IMR-90 (cell line): ENCODE data around the gene ATG9B. TPM values are rescaled to one million over a fixed set of nuclear protein-coding genes. Genes with fewer than 3 reads are reported as not detected.

ENCODE experiments used
- ATAC-seq: fragments of 200-7000 bp; cut with Tn5 transposase; 2 replicates; pipeline ENCODE4 v1.9.1; 2020; ENCODE audit warnings: low read depth, mild to moderate bottlenecking, moderate library complexity
- BruUV-seq: library from RNA; stranded (reverse); fragments of 400-500 nt; replicated peaks from 2 replicates; lab custom pipeline; 2021; lab: Mats Ljungman, UMichigan
- CTCF ChIA-PET: fragments of 300-600 bp; formaldehyde crosslinking; extraction: SDS; loops from one replicate; lab custom pipeline; 2021; ENCODE audit warnings: antibody characterized with exemption; lab: Yijun Ruan, JAX
- POLR2A ChIA-PET: fragments of 300-600 bp; sonication (Branson Sonifier 250); formaldehyde crosslinking; loops from one replicate; lab custom pipeline; 2022; ENCODE audit warnings: antibody characterized with exemption; ENCODE audit not compliant: unreplicated experiment; lab: Charles Lee
- DNase-seq: peaks from one replicate; pipeline ENCODE4 v3.0.0; 2013
- H2AFZ ChIP-seq: replicated peaks from 2 replicates; pipeline ENCODE3; 2013; ENCODE audit warnings: low read length, mild to moderate bottlenecking; ENCODE audit not compliant: poor library complexity
- H2AK5ac ChIP-seq: 2 replicates; pipeline ENCODE4 v1.6.1; 2013; ENCODE audit warnings: low read depth, low read length, inconsistent platforms
- H2AK9ac ChIP-seq: replicated peaks from 2 replicates; pipeline ENCODE3; 2013; ENCODE audit warnings: mild to moderate bottlenecking, low read depth, low read length, moderate library complexity; ENCODE audit not compliant: poor library complexity
- H2BK120ac ChIP-seq: 2 replicates; pipeline ENCODE4 v1.6.1; 2013; ENCODE audit warnings: low read depth, low read length, inconsistent platforms
- H2BK15ac ChIP-seq: 3 replicates; pipeline ENCODE4 v1.6.1; 2013; ENCODE audit warnings: low read depth, low read length, inconsistent platforms
- H2BK20ac ChIP-seq: 2 replicates; pipeline ENCODE4 v1.6.1; 2013; ENCODE audit warnings: low read depth, mild to moderate bottlenecking, inconsistent platforms, low read length, moderate library complexity
- H2BK5ac ChIP-seq: 2 replicates; pipeline ENCODE4 v1.6.1; 2013; ENCODE audit warnings: mild to moderate bottlenecking, low read depth, low read length, inconsistent platforms; ENCODE audit not compliant: poor library complexity, severe bottlenecking
- H3K14ac ChIP-seq: replicated peaks from 2 replicates; pipeline ENCODE4 v1.6.1; 2013; ENCODE audit warnings: low read depth, low read length, inconsistent platforms
- H3K18ac ChIP-seq: 2 replicates; pipeline ENCODE4 v1.6.1; 2013; ENCODE audit warnings: low read depth, low read length, control low read depth
- H3K23ac ChIP-seq: 2 replicates; pipeline ENCODE4 v1.6.1; 2013; ENCODE audit warnings: low read depth, low read length, inconsistent platforms
- H3K27ac ChIP-seq: 2 replicates; pipeline ENCODE4 v1.5.1; 2013; ENCODE audit warnings: mild to moderate bottlenecking, control low read depth, low read length; ENCODE audit not compliant: insufficient read depth
- H3K27me3 ChIP-seq: 2 replicates; pipeline ENCODE4 v1.6.1; 2013; ENCODE audit warnings: low read length; ENCODE audit not compliant: control insufficient read depth, insufficient read depth
- H3K36me3 ChIP-seq: 2 replicates; pipeline ENCODE4 v1.6.1; 2013; ENCODE audit warnings: low read length, mixed read lengths; ENCODE audit not compliant: control insufficient read depth, insufficient read depth
- H3K4ac ChIP-seq: 2 replicates; pipeline ENCODE4 v1.6.1; 2013; ENCODE audit warnings: low read depth, low read length, inconsistent platforms
- H3K4me1 ChIP-seq: 2 replicates; pipeline ENCODE4 v1.6.1; 2013; ENCODE audit warnings: low read length, mixed read lengths; ENCODE audit not compliant: control insufficient read depth, insufficient read depth
- H3K4me2 ChIP-seq: 2 replicates; pipeline ENCODE4 v1.6.1; 2013; ENCODE audit warnings: low read depth, mild to moderate bottlenecking, control low read depth, low read length, moderate library complexity
- H3K4me3 ChIP-seq: 2 replicates; pipeline ENCODE4 v1.5.1; 2013; ENCODE audit warnings: low read depth, mild to moderate bottlenecking, control low read depth, low read length, moderate library complexity; ENCODE audit not compliant: insufficient read depth
- H3K56ac ChIP-seq: 2 replicates; pipeline ENCODE4 v1.6.1; 2013; ENCODE audit warnings: low read length, inconsistent platforms; ENCODE audit not compliant: insufficient read depth; ENCODE audit errors: extremely low read depth
- H3K79me1 ChIP-seq, 2 experiments: 2 replicates each; pipeline ENCODE4 v1.6.1; 2013; ENCODE audit warnings: low read length in 2 of 2, inconsistent platforms in 1 of 2, low read depth in 1 of 2
- H3K9ac ChIP-seq: 2 replicates; pipeline ENCODE4 v1.6.1; 2013; ENCODE audit warnings: low read depth, low read length, control low read depth
- H3K9me1 ChIP-seq: 2 replicates; pipeline ENCODE4 v1.6.1; 2013; ENCODE audit warnings: low read length, inconsistent platforms; ENCODE audit not compliant: insufficient read depth
- H3K9me3 ChIP-seq: 2 replicates; pipeline ENCODE4 v1.6.1; 2013; ENCODE audit warnings: low read length; ENCODE audit not compliant: control insufficient read depth, insufficient read depth
- H4K20me1 ChIP-seq: 2 replicates; pipeline ENCODE4 v1.6.1; 2013; ENCODE audit warnings: low read length, inconsistent platforms; ENCODE audit not compliant: insufficient read depth
- H4K5ac ChIP-seq: 2 replicates; pipeline ENCODE4 v1.6.1; 2013; ENCODE audit warnings: mild to moderate bottlenecking, low read depth, low read length, control low read depth
- H4K8ac ChIP-seq, 2 experiments: 2 replicates each; pipeline ENCODE4 v1.6.1; 2013; ENCODE audit warnings: low read depth in 2 of 2, low read length in 2 of 2, control low read depth in 1 of 2, inconsistent platforms in 1 of 2
- H4K91ac ChIP-seq: 2 replicates; pipeline ENCODE4 v1.6.1; 2013; ENCODE audit warnings: low read depth, low read length, inconsistent platforms; ENCODE audit not compliant: insufficient read depth
- BHLHE40 ChIP-seq: fragments of 150-350 bp; IDR thresholded peaks from 2 replicates; pipeline ENCODE4 v1.6.1; 2016; ENCODE audit warnings: mild to moderate bottlenecking, low read depth, low read length
- CEBPB ChIP-seq: IDR thresholded peaks from 2 replicates; pipeline ENCODE4 v1.6.1; 2012; ENCODE audit warnings: low read depth, low read length, improper control_type of control experiment
- CHD1 ChIP-seq: IDR thresholded peaks from 2 replicates; pipeline ENCODE4 v1.6.1; 2012; ENCODE audit warnings: low read depth, low read length, improper control_type of control experiment
- ELK1 ChIP-seq: fragments of 150-350 bp; IDR thresholded peaks from 2 replicates; pipeline ENCODE4 v1.6.1; 2016; ENCODE audit warnings: low read depth, mild to moderate bottlenecking, low read length, moderate library complexity, borderline replicate concordance
- FOS ChIP-seq: fragments of 150-350 bp; IDR thresholded peaks from 2 replicates; pipeline ENCODE4 v1.6.1; 2016; ENCODE audit warnings: low read depth, low read length
- MAFK ChIP-seq: IDR thresholded peaks from 2 replicates; pipeline ENCODE4 v1.6.1; 2012; ENCODE audit warnings: low read depth, low read length, improper control_type of control experiment
- MAZ ChIP-seq: IDR thresholded peaks from 2 replicates; pipeline ENCODE4 v1.6.1; 2012; ENCODE audit warnings: low read depth, mild to moderate bottlenecking, low read length, improper control_type of control experiment, moderate library complexity, borderline replicate concordance
- MXI1 ChIP-seq: IDR thresholded peaks from 2 replicates; pipeline ENCODE4 v1.6.1; 2012; ENCODE audit warnings: low read depth, mild to moderate bottlenecking, low read length, moderate library complexity, borderline replicate concordance
- NFE2L2 ChIP-seq: fragments of 150-350 bp; IDR thresholded peaks from 2 replicates; pipeline ENCODE4 v1.6.1; 2016; ENCODE audit warnings: low read depth, mild to moderate bottlenecking, low read length
- POLR2A ChIP-seq: IDR thresholded peaks from 2 replicates; pipeline ENCODE4 v1.6.1; 2012; ENCODE audit warnings: mild to moderate bottlenecking, low read depth, low read length
- RAD21 ChIP-seq: IDR thresholded peaks from 2 replicates; pipeline ENCODE4 v1.6.1; 2012; ENCODE audit warnings: low read length, improper control_type of control experiment
- RCOR1 ChIP-seq: IDR thresholded peaks from 2 replicates; pipeline ENCODE4 v1.6.1; 2012; ENCODE audit warnings: mild to moderate bottlenecking, low read length, improper control_type of control experiment; ENCODE audit not compliant: insufficient replicate concordance
- RFX5 ChIP-seq: IDR thresholded peaks from 2 replicates; pipeline ENCODE4 v1.8.0; 2012; ENCODE audit warnings: low read depth, mild to moderate bottlenecking, low read length, moderate library complexity
- SMC3 ChIP-seq: fragments of 150-350 bp; IDR thresholded peaks from 2 replicates; pipeline ENCODE4 v1.6.1; 2016; ENCODE audit warnings: low read depth, mild to moderate bottlenecking, antibody characterized with exemption, low read length, moderate library complexity
- USF2 ChIP-seq: fragments of 150-350 bp; IDR thresholded peaks from 2 replicates; pipeline ENCODE4 v1.6.1; 2017; ENCODE audit warnings: mild to moderate bottlenecking, antibody characterized with exemption, low read length, low read depth
- WGBS, 2 experiments: methylation state at CpG; one replicate each; pipeline versions ENCODE4 v1.1.5 to v1.1.7; 2013; ENCODE audit warnings: missing lambda C conversion rate in 2 of 2; ENCODE audit not compliant: insufficient read length in 1 of 2; ENCODE audit errors: extremely low coverage in 2 of 2; 5-methylcytosine and 5-hydroxymethylcytosine counted together
- dilution Hi-C: fragments of 300-500 bp; cut with HindIII; formaldehyde crosslinking; loops from one replicate; pipeline ENCODE4 v1.14.3; 2018; ENCODE audit warnings: low sequenced_read_pairs; ENCODE audit not compliant: unreplicated experiment
- in situ Hi-C: fragments of 300-500 bp; cut with MboI; formaldehyde crosslinking; loops from 3 replicates; pipeline ENCODE4 v1.14.3; 2019; ENCODE audit warnings: low sequenced_read_pairs, inconsistent platforms, mixed read lengths
- intact Hi-C: fragments of 100-400 bp; cut with micrococcal nuclease; formaldehyde crosslinking; loops from 2 replicates; pipeline ENCODE4 v1.10.0; 2022
- polyA plus RNA-seq, 3 experiments: library from polyadenylated mRNA; depleted of rRNA; stranded (reverse); fragments of >200 nt; gene quantifications; 2 replicates each; pipeline ENCODE4 v1.2.3, GENCODE V29; 2012; ENCODE audit warnings: low replicate concordance in 1 of 3
- total RNA-seq: library from RNA; depleted of rRNA; stranded (reverse); fragments of >200 nt; gene quantifications from 2 replicates; pipeline ENCODE4 v1.2.3, GENCODE V29; 2012

ATG9B gene
- total and polyA plus RNA-seq, 2 of the 4 experiments (the other 2 are of a cell fraction) = 0.18 to 0.91 TPM

- BruUV-seq = no TSS peak
- Histone ChIP-seq H3K9ac (no peak overlapping the region), H3K79me1 (no peaks in the 10 kb centered on the region), H4K20me1 (no peaks in the 10 kb centered on the region; the same call in 1 of the 2 replicates), H3K27me3 (peaks cover 24% of the 10 kb centered on the region), H3K4me1 (peaks cover 14% of the 10 kb centered on the region; the same call in 1 of the 2 replicates), H4K5ac (no peak overlapping the region), H4K8ac (no peak overlapping the region), H3K14ac (no peak overlapping the region), H2AK9ac (no peak overlapping the region), H3K4me3 (no peak overlapping the region), H2AFZ (no peak overlapping the region), H3K4ac (no peak overlapping the region), H3K9me3 (no peaks in the 10 kb centered on the region), H4K91ac (no peak overlapping the region), H2BK5ac (no peak overlapping the region), H3K56ac (no peak overlapping the region), H2BK20ac (no peak overlapping the region), H3K23ac (no peak overlapping the region), H3K27ac (no peak overlapping the region), H3K4me2 (no peak overlapping the region), H3K9me1 (no peaks in the 10 kb centered on the region), H2BK15ac (no peak overlapping the region), H2BK120ac (no peak overlapping the region), H2AK5ac (no peak overlapping the region), H3K18ac (no peak overlapping the region), H3K36me3 (no peaks in the 10 kb centered on the region; the same call in 1 of the 2 replicates)
- DNase-seq = no peak
- WGBS, 2 experiments = 53% methylated on average over 8 of the region's 16 CpGs; no CpG with 5 or more reads in 1 of the 2 experiments
- POLR2A ChIA-PET = no interaction called here
- intact Hi-C loops = no loop called here
- no peak for TF ChIP-seq FOS
- no peak for TF ChIP-seq POLR2A
- TF ChIP-seq RAD21 = no peak
- no peak for TF ChIP-seq ELK1
- TF ChIP-seq SMC3 = no peak
- TF ChIP-seq MAZ = no peak
- no peak for TF ChIP-seq BHLHE40
- no peak for TF ChIP-seq RFX5
- no peak for TF ChIP-seq NFE2L2
- TF ChIP-seq USF2 = no peak
- no peak for TF ChIP-seq RCOR1
- TF ChIP-seq MXI1 = no peak
- TF ChIP-seq CEBPB = no peak
- TF ChIP-seq MAFK = no peak
- no peak for TF ChIP-seq CHD1
- dilution Hi-C loops = no loop called here
- CTCF ChIA-PET = no interaction called here
- ATAC-seq = no peak
- in situ Hi-C loops = no loop called here
These were observed 55.4 kb downstream of the ATG9B start for GRCh38 chr7:150968734-150969372.
